ENCODE data around the gene TCEA3.

GRCh38 chr1:23422941-23423340 lies 1.6 kb downstream of the TCEA3 start:
- no peak for TF ChIP-seq CTCF (conservative IDR thresholded peaks at IDR 0.05)
- no peak for TF ChIP-seq ZFX (IDR thresholded peaks at IDR 0.05)
